Dendritic cell treated with granulocyte-macrophage colony-stimulating factor and Interleukin-4, amounts not matched to agents 40 ng/mL and 50 ng/mL, for 4 days (primary cell): ENCODE measurements around the gene CNDP2.

Experiments used
- H3K27ac Mint-ChIP-seq: one replicate; pipeline ENCODE4 v1.8.0; 2022; ENCODE audit warnings: mild to moderate bottlenecking, mixed read lengths
- H3K27me3 Mint-ChIP-seq: one replicate; pipeline ENCODE4 v1.8.0; 2022; ENCODE audit warnings: mild to moderate bottlenecking, mixed read lengths
- H3K36me3 Mint-ChIP-seq: one replicate; pipeline ENCODE4 v1.8.0; 2022; ENCODE audit warnings: low read depth, mixed read lengths
- H3K4me1 Mint-ChIP-seq: one replicate; pipeline ENCODE4 v1.8.0; 2022; ENCODE audit warnings: low read depth, mixed read lengths
- H3K4me3 Mint-ChIP-seq: one replicate; pipeline ENCODE4 v1.8.0; 2022; ENCODE audit warnings: mild to moderate bottlenecking, moderate library complexity, mixed read lengths
- H3K9me3 Mint-ChIP-seq: one replicate; pipeline ENCODE4 v1.8.0; 2022; ENCODE audit warnings: mixed read lengths
- intact Hi-C: fragments of 100-400 bp; cut with micrococcal nuclease; formaldehyde crosslinking; loops from one replicate; pipeline ENCODE4 v1.15.0; 2022

The CNDP2 gene

DNA sequence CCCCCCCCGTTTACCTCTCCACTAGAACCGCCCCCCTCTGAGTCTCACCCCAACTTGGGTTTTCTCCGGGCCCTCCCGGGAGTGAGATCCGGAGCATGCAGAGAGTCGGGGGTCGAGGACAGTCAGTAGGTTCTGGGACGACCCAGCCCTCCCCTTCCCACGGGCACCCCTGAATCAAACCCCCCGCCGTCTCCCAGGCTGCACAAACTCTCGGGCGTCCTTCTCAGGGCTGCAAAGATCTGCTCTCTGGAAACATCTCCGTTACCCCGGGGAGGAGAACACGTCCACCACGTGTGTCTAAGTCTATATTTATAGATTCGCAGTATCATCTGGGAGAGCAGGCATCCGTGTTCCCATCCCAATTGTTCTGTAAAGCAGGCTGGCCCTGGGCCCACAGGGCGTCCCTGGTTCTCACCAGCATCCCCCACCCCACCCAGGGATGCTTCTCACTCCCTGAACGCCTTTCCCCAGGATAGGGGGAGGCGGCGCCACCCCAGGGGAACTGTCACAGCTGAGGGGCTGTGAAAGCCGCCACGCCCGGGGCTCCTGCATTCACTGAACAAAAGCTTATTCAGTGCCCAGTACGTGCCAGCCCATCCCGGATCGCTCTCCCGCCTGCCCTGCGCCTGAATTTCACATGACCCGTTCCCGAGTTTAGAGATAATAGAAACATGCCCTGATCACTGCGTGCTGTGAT is 38.3 kb upstream of the CNDP2 start:
- Mint-ChIP-seq H3K27ac (no peak overlapping the region), H3K36me3 (no peaks in the 10 kb centered on the region), H3K4me1 (peaks cover 18% of the 10 kb centered on the region), H3K27me3 (peaks cover 65% of the 10 kb centered on the region), H3K9me3 (no peaks in the 10 kb centered on the region), H3K4me3 (no peak overlapping the region)
- intact Hi-C loops, result no loop called here

DNA sequence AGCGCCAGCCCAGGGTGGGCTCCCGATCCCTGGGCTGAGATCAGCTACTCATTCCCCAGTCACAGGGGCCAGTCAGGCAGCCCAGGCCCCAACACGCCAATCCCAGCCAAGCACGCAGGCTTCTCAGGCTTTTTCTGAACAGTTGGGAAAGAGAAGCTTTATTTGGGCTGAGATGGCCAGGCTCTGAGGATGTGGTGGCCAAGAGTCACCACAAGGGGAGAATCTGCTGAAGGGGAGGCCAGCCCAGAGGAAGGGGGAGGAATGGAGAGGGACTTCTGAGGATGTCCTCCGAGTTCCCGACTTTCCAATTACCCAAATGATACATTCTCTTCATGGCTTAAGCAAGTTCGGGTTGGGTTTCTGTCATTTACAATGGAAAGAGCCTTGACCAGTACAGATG is 36.3 kb upstream of the CNDP2 start:
- Mint-ChIP-seq H3K36me3 (no peaks in the 10 kb centered on the region), H3K4me3 (no peak overlapping the region), H3K27ac (no peak overlapping the region), H3K9me3 (no peaks in the 10 kb centered on the region), H3K4me1 (peaks cover 18% of the 10 kb centered on the region), H3K27me3 (peaks cover 52% of the 10 kb centered on the region)
- intact Hi-C loops, result no loop called here

DNA sequence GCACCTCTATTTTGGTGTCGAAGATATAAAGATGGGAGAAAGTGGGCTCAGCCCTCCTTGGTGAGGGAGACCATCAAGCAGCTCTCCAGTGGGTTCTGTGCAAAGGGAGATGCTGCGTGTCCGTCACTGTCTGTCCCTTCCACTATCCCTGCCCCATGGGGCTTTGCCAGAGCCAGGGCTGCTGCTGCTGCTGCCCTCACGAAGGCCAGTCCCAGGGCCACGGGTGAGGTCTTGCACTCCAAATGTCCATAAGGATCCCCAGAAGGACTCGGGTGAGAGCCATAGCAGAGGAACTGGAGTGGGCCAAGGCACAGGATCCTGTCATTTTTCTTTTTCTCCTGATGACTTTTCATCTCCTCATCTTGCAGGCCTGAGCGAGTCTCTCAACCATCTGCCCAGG is 35.3 kb upstream of the CNDP2 start:
- Mint-ChIP-seq H3K4me3 (no peak overlapping the region), H3K9me3 (no peaks in the 10 kb centered on the region), H3K36me3 (no peaks in the 10 kb centered on the region), H3K27ac (no peak overlapping the region), H3K27me3 (peaks cover 46% of the 10 kb centered on the region), H3K4me1 (peaks cover 18% of the 10 kb centered on the region)
- intact Hi-C loops, result no loop called here

DNA sequence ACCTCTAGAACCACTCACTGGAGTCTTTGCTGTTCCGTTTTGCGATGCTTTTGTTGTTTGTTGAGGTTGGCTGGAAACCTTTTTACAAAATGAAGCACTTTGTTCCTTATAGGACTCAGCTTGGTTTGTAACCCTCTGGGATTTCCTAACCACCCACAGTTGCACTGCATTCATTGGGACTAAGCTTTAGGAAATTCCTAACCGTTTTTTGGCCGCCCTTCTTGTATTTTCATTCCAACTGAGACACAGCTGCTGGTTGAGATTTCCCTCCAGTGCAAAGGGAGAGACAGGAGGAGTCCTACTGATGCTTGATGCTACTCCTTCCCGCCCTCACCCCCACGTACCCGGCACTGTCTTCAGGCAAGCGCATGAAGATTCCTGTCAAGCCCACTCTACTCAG is 32.9 kb upstream of the CNDP2 start:
- peaks cover 26% of the 10 kb centered on the region for H3K27me3 Mint-ChIP-seq
- H3K27ac Mint-ChIP-seq, result no peak overlapping the region
- no peaks in the 10 kb centered on the region for H3K36me3 Mint-ChIP-seq
- no peaks in the 10 kb centered on the region for H3K9me3 Mint-ChIP-seq
- intact Hi-C loops, result no loop called here
- no peak overlapping the region for H3K4me3 Mint-ChIP-seq
- peaks cover 2% of the 10 kb centered on the region for H3K4me1 Mint-ChIP-seq

DNA sequence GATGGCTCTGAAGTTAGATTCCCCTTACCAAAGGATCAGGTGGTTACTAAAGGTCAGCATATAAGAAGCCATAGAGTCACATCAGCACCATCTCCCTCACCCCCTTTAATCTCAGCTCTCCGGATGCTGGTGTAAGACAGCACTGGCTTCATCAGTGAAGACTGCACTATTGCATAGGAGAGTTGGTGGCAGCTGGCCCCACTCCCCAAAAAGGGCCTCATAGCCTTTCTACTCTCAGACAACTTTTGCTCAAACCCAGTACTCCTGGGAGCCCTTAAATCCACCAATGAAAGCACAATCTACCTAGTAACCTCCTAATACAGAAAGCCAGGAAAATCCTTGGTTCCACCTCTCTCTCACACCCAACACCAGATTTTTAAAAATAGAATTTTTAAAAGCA is 32.2 kb upstream of the CNDP2 start:
- H3K27ac Mint-ChIP-seq, result no peak overlapping the region
- H3K9me3 Mint-ChIP-seq, result no peaks in the 10 kb centered on the region
- no peaks in the 10 kb centered on the region for H3K4me1 Mint-ChIP-seq
- no peaks in the 10 kb centered on the region for H3K36me3 Mint-ChIP-seq
- intact Hi-C loops, result no loop called here
- H3K27me3 Mint-ChIP-seq, result peaks cover 19% of the 10 kb centered on the region
- no peak overlapping the region for H3K4me3 Mint-ChIP-seq

DNA sequence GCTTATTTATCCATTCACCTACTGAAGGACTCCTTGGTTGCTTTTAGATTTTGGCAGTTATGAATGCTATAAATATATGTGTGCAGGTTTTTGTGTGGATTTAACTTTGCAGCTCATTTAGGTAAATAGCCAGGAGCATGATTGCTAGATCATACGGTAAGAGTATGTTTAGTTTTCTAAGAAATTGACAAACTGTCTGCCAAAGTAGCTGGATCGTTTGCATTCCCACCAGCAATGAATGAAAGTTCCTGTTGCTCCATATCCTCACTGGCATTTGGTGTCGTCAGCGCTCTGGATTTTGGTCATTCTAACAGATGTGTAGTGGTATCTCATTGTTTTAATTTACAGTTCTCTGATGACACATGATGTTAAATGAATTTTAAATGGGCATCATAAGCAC is 30.4 kb upstream of the CNDP2 start:
- intact Hi-C loops, result no loop called here
- Mint-ChIP-seq H3K36me3 (no peaks in the 10 kb centered on the region), H3K9me3 (peaks cover 10% of the 10 kb centered on the region), H3K27ac (no peak overlapping the region), H3K27me3 (peaks cover 7% of the 10 kb centered on the region), H3K4me3 (no peak overlapping the region), H3K4me1 (no peaks in the 10 kb centered on the region)

DNA sequence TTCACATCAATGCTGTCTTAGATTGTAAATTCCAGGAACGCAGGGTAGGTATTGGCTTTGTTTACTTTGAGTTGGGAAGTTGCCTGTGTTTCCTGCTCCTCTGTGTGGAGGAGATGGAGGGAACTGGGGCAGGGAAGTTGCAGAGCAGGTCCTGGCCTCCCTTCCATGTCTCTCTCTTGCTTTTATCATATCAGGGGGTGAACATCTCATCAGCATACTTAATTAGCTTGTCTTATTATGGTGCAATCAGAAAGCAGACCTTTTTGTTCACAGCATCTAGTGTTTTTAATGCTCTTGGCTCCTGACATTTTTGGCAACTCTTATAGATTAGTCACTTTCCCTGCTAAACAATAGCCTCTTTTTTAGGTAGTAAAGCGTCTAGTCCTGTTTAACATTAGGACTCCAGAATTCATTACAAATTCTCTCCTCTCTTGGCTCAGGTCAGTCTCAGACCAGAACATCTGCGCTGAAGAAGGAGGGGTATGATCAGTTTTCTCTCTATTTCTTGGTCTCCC is 27.6 kb upstream of the CNDP2 start:
- Mint-ChIP-seq H3K27ac (no peak overlapping the region), H3K4me1 (no peaks in the 10 kb centered on the region), H3K27me3 (peaks cover 3% of the 10 kb centered on the region), H3K9me3 (peaks cover 10% of the 10 kb centered on the region), H3K4me3 (no peak overlapping the region), H3K36me3 (no peaks in the 10 kb centered on the region)
- intact Hi-C loops, result no loop called here

DNA sequence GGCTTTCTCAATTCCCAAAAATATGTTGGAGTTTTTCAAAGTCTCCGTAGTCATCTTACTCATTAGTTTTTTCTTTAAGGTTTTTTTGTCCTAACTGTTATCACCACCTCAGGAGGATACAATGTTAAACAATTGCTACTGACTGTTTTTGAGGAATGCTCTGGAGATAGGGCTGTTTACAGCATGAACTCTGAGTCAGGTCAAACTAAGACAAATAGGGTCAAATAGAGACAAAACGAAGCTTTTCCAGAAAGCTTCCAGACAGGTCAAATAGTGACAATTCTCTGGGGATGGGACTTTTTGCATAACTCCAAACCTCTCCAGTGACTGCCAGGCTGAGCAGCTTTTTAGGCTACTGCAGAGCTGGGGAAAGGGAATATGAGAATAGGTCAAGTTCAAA is 23.9 kb upstream of the CNDP2 start:
- no peaks in the 10 kb centered on the region for H3K27me3 Mint-ChIP-seq
- H3K4me1 Mint-ChIP-seq, result no peaks in the 10 kb centered on the region
- H3K9me3 Mint-ChIP-seq, result peaks cover 10% of the 10 kb centered on the region
- H3K27ac Mint-ChIP-seq, result no peak overlapping the region
- no peak overlapping the region for H3K4me3 Mint-ChIP-seq
- intact Hi-C loops, result no loop called here
- no peaks in the 10 kb centered on the region for H3K36me3 Mint-ChIP-seq

DNA sequence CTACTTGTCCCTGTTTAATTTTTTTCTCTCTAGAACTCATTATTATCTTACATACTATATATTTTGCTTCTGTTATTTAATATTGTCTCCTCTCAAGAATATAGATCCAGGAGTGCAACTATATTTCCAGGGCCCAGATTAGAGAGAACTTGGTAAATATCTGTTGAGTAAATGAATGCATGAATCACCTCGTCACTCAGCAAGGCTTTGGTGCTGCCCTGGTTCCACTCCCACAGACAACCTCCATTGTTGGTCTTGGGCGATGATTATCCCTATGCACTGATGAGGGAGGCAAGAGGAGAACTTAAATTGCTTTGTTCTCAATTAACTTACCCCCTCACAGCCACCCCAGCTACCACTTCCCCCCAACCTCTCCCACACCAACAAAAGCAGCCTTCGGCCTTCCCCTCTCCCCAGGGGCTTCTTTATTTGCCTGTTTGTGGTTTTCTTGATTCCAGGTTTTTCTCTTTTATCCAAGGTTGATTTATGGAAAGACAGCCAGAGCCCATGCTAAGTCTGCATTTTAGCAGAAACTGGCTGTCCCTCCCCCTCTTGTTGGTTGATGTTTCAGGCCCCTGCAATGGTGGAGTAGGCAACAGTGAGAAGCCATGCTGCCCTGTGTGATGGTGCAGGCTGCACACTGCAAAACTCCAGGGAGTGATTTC is 22.1 kb upstream of the CNDP2 start:
- H3K4me3 Mint-ChIP-seq, result no peak overlapping the region
- no peaks in the 10 kb centered on the region for H3K27me3 Mint-ChIP-seq
- peaks cover 18% of the 10 kb centered on the region for H3K4me1 Mint-ChIP-seq
- intact Hi-C loops, result no loop called here
- peaks cover 10% of the 10 kb centered on the region for H3K9me3 Mint-ChIP-seq
- H3K36me3 Mint-ChIP-seq, result no peaks in the 10 kb centered on the region
- no peak overlapping the region for H3K27ac Mint-ChIP-seq

DNA sequence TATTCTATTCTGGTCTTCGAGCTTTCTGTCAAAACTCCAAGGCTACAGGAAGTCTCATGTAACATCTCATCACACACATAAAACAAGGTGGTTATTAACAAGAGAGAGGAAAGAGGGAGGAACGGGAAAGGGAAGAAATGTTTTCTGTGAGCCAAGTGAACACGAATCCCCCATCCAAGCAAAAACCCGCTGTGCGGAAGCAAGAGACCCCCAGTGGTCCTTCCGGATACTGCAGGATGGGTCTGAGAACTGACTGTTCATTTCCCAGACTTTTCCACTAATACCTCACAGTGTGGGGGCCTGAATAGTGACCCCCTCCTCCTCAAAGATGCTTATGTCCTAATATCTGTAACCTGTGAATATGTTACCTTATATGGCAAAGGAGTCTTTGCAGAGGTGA is 20.0 kb upstream of the CNDP2 start:
- H3K27me3 Mint-ChIP-seq, result no peaks in the 10 kb centered on the region
- no peak overlapping the region for H3K27ac Mint-ChIP-seq
- no peaks in the 10 kb centered on the region for H3K36me3 Mint-ChIP-seq
- H3K9me3 Mint-ChIP-seq, result no peaks in the 10 kb centered on the region
- no peak overlapping the region for H3K4me3 Mint-ChIP-seq
- intact Hi-C loops, result no loop called here
- H3K4me1 Mint-ChIP-seq, result peaks cover 32% of the 10 kb centered on the region

DNA sequence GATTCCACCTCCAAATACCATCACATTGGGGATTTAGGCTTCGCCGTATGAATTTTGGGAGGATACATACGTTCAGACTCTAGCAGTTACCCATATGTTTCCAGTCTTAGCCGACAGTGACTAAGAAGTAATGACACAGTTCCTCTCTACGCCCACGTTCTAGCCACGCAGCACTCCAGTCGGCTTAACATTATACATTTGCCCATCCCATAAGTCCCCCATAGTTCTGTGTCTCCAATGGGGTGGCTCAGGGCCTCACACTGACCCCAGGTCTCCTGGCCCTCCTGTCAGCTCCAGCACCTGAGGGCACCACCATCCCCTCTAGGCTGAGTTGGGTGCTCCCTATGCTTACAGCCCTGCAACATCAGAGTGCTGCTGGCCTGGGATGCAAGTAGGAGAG is 18.4 kb upstream of the CNDP2 start:
- Mint-ChIP-seq H3K36me3 (no peaks in the 10 kb centered on the region), H3K27me3 (no peaks in the 10 kb centered on the region), H3K9me3 (no peaks in the 10 kb centered on the region), H3K4me1 (peaks cover 32% of the 10 kb centered on the region), H3K4me3 (no peak overlapping the region), H3K27ac (no peak overlapping the region)
- intact Hi-C loops, result no loop called here

DNA sequence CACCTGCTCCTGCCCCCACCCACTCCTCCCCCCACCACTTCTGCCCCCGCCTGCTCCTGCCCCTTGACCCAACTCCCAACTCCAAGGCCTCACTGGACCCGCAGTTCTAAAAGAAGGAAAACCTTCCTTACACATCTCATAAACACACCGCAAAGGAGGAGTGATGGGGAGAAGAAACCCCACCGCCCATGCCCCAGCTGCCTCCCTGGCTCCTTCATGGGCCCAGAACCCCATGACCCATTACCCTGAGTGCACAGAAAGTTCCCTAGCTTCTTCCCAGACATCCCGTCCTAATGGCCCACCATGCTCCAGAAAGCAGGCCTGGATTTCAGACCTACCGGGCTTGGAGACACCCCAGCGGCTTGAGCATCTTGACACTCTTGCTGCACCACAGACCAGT is 17.8 kb upstream of the CNDP2 start:
- Mint-ChIP-seq H3K27ac (no peak overlapping the region), H3K27me3 (no peaks in the 10 kb centered on the region), H3K4me3 (no peak overlapping the region), H3K4me1 (peaks cover 32% of the 10 kb centered on the region), H3K36me3 (no peaks in the 10 kb centered on the region), H3K9me3 (no peaks in the 10 kb centered on the region)
- intact Hi-C loops, result no loop called here

DNA sequence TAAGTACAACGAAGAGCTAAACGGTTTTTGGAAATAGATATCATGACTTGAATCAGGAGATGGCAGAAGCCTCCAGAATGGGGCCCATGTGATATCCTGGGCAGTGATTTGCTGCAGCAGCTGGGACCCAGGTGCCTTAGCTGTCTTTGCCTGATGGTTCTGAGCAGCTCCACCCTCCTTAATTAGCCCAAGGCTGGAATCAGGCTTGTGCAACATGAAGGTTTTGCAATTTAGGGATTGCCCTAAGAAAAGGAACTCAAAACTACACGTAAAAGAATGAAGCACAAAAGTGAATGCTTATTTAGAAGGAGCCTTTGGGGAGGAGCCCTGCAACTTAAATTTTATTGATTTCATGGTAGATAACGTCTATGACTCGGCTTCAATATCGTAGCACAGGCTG is 17.3 kb upstream of the CNDP2 start:
- Mint-ChIP-seq H3K27ac (no peak overlapping the region), H3K27me3 (no peaks in the 10 kb centered on the region), H3K9me3 (no peaks in the 10 kb centered on the region), H3K36me3 (no peaks in the 10 kb centered on the region), H3K4me3 (no peak overlapping the region), H3K4me1 (peaks cover 32% of the 10 kb centered on the region)
- intact Hi-C loops, result no loop called here

DNA sequence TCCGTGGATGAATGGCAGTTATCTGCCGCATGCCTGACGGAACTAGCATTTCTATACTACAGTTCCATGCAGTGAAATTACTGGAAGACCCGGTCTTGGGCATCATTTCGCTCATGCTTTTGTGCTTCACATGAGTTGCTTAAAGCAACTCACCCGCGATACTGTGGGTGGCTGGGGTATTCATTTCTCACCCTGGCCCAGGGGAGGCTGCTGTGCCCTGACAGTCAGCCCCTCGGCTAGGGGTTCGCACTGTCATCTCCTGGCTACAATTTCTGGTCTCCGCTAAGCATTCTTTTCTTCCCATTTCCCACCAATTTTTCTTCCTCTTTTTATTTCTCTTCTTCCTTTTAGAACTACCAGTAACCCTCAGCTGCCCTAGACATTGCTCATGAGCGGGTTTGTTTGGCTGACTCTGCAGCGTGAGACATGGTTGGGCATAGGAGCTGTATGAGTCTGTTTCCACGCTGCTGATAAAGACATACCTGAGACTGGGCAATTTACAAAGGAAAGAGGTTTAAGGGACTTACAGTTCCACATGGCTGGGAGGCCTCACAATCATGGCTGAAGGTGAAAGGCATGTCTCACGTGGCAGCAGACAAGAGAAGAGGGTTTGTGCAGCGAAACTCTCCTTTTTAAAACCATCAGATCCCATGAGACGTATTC is 16.5 kb upstream of the CNDP2 start:
- H3K9me3 Mint-ChIP-seq, result no peaks in the 10 kb centered on the region
- no peaks in the 10 kb centered on the region for H3K36me3 Mint-ChIP-seq
- no peak overlapping the region for H3K4me3 Mint-ChIP-seq
- H3K27ac Mint-ChIP-seq, result peak overlapping the region; percentile 24
- intact Hi-C loops, result no loop called here
- peaks cover 33% of the 10 kb centered on the region for H3K4me1 Mint-ChIP-seq
- no peaks in the 10 kb centered on the region for H3K27me3 Mint-ChIP-seq
